Measurements from ENCODE around the gene ANKIB1.
"Not testable (repeated sequence)": the region's sequence is repeated elsewhere in the genome, so short reads cannot be mapped to it uniquely, and the experiment has no call there.

ANKIB1 gene

GRCh38 chr7:92332782-92333181 is 87.0 kb downstream of the ANKIB1 start:
- Histone ChIP-seq H3K4me1 (ENCODE audit: insufficient read depth, low read length) (peaks cover 6% of the 10 kb centered on the region; the same call in 1 of the 2 replicates), H3K9me3 (ENCODE audit: insufficient read depth, low read depth, low read length) (peaks cover 3% of the 10 kb centered on the region; the same call in 1 of the 2 replicates), H3K4me3 (ENCODE audit: low read length) (no peak overlapping the region), H3K36me3 (ENCODE audit: insufficient read depth, low read length) (peaks cover 17% of the 10 kb centered on the region), H3K27ac (ENCODE audit: low read depth, low read length) (no peak overlapping the region), H3K9ac (ENCODE audit: low read depth, low read length) (no peak overlapping the region), H3K27me3 (ENCODE audit: insufficient read depth, low read length) (no peaks in the 10 kb centered on the region)
- 77% methylated on average over 3 of the region's 3 CpGs for WGBS

GRCh38 chr7:92333866-92334265 is 88.1 kb downstream of the ANKIB1 start:
- peaks cover 3% of the 10 kb centered on the region; the same call in 1 of the 2 replicates for H3K9me3 ChIP-seq (ENCODE audit: insufficient read depth, low read depth, low read length)
- H3K9ac ChIP-seq (ENCODE audit: low read depth, low read length), result no peak overlapping the region
- H3K4me1 ChIP-seq (ENCODE audit: insufficient read depth, low read length), result peaks cover 6% of the 10 kb centered on the region; the same call in 1 of the 2 replicates
- no peak overlapping the region for H3K27ac ChIP-seq (ENCODE audit: low read depth, low read length)
- H3K36me3 ChIP-seq (ENCODE audit: insufficient read depth, low read length), result peaks cover 12% of the 10 kb centered on the region; the same call in 1 of the 2 replicates
- H3K4me3 ChIP-seq (ENCODE audit: low read length), result no peak overlapping the region
- no peaks in the 10 kb centered on the region for H3K27me3 ChIP-seq (ENCODE audit: insufficient read depth, low read length)

GRCh38 chr7:92335574-92335973 is 89.8 kb downstream of the ANKIB1 start:
- Histone ChIP-seq H3K9me3 (ENCODE audit: insufficient read depth, low read depth, low read length) (peaks cover 3% of the 10 kb centered on the region; the same call in 1 of the 2 replicates), H3K27me3 (ENCODE audit: insufficient read depth, low read length) (no peaks in the 10 kb centered on the region), H3K27ac (ENCODE audit: low read depth, low read length) (no peak overlapping the region), H3K36me3 (ENCODE audit: insufficient read depth, low read length) (peaks cover 10% of the 10 kb centered on the region; the same call in 1 of the 2 replicates), H3K9ac (ENCODE audit: low read depth, low read length) (no peak overlapping the region), H3K4me3 (ENCODE audit: low read length) (no peak overlapping the region), H3K4me1 (ENCODE audit: insufficient read depth, low read length) (peaks cover 6% of the 10 kb centered on the region; the same call in 1 of the 2 replicates)

- 93% methylated on average over 2 of the region's 2 CpGs for WGBS
- Histone ChIP-seq H3K4me3 (ENCODE audit: low read length) (no peak overlapping the region), H3K27me3 (ENCODE audit: insufficient read depth, low read length) (no peaks in the 10 kb centered on the region), H3K9ac (ENCODE audit: low read depth, low read length) (no peak overlapping the region), H3K36me3 (ENCODE audit: insufficient read depth, low read length) (peaks cover 10% of the 10 kb centered on the region; the same call in 1 of the 2 replicates), H3K9me3 (ENCODE audit: insufficient read depth, low read depth, low read length) (peaks cover 3% of the 10 kb centered on the region; the same call in 1 of the 2 replicates), H3K27ac (ENCODE audit: low read depth, low read length) (no peak overlapping the region), H3K4me1 (ENCODE audit: insufficient read depth, low read length) (peaks cover 6% of the 10 kb centered on the region; the same call in 1 of the 2 replicates)
Observed at GRCh38 chr7:92336662-92337340, 91.0 kb downstream of the ANKIB1 start.

GRCh38 chr7:92340016-92340415 is 94.2 kb downstream of the ANKIB1 start:
- 92% methylated on average over 1 of the region's 1 CpG for WGBS
- no peak overlapping the region for H3K9ac ChIP-seq (ENCODE audit: low read depth, low read length)
- H3K36me3 ChIP-seq (ENCODE audit: insufficient read depth, low read length), result peaks cover 24% of the 10 kb centered on the region
- no peaks in the 10 kb centered on the region for H3K27me3 ChIP-seq (ENCODE audit: insufficient read depth, low read length)
- no peak overlapping the region for H3K4me3 ChIP-seq (ENCODE audit: low read length)
- H3K27ac ChIP-seq (ENCODE audit: low read depth, low read length), result no peak overlapping the region
- H3K4me1 ChIP-seq (ENCODE audit: insufficient read depth, low read length), result peaks cover 6% of the 10 kb centered on the region; the same call in 1 of the 2 replicates
- H3K9me3 ChIP-seq (ENCODE audit: insufficient read depth, low read depth, low read length), result peaks cover 3% of the 10 kb centered on the region; the same call in 1 of the 2 replicates

GRCh38 chr7:92343714-92344113 is 97.9 kb downstream of the ANKIB1 start:
- H3K27me3 ChIP-seq (ENCODE audit: insufficient read depth, low read length), result no peaks in the 10 kb centered on the region
- no peaks in the 10 kb centered on the region for H3K9me3 ChIP-seq (ENCODE audit: insufficient read depth, low read depth, low read length)
- H3K27ac ChIP-seq (ENCODE audit: low read depth, low read length), result no peak overlapping the region
- peaks cover 55% of the 10 kb centered on the region for H3K36me3 ChIP-seq (ENCODE audit: insufficient read depth, low read length)
- H3K4me1 ChIP-seq (ENCODE audit: insufficient read depth, low read length), result no peaks in the 10 kb centered on the region
- no peak overlapping the region for H3K4me3 ChIP-seq (ENCODE audit: low read length)
- no peak overlapping the region for H3K9ac ChIP-seq (ENCODE audit: low read depth, low read length)
- 97% methylated on average over 2 of the region's 3 CpGs for WGBS

GRCh38 chr7:92352009-92352408 is 106.2 kb downstream of the ANKIB1 start:
- H3K36me3 ChIP-seq (ENCODE audit: insufficient read depth, low read length), result peaks cover 82% of the 10 kb centered on the region
- no peaks in the 10 kb centered on the region for H3K27me3 ChIP-seq (ENCODE audit: insufficient read depth, low read length)
- H3K27ac ChIP-seq (ENCODE audit: low read depth, low read length), result no peak overlapping the region
- no peaks in the 10 kb centered on the region for H3K9me3 ChIP-seq (ENCODE audit: insufficient read depth, low read depth, low read length)
- H3K4me3 ChIP-seq (ENCODE audit: low read length), result no peak overlapping the region
- H3K9ac ChIP-seq (ENCODE audit: low read depth, low read length), result no peak overlapping the region
- no peaks in the 10 kb centered on the region for H3K4me1 ChIP-seq (ENCODE audit: insufficient read depth, low read length)

- WGBS, result 97% methylated on average over 1 of the region's 1 CpG
- H3K36me3 ChIP-seq (ENCODE audit: insufficient read depth, low read length), result peaks cover 68% of the 10 kb centered on the region
- no peak overlapping the region for H3K27ac ChIP-seq (ENCODE audit: low read depth, low read length)
- no peak overlapping the region for H3K4me3 ChIP-seq (ENCODE audit: low read length)
- no peaks in the 10 kb centered on the region for H3K4me1 ChIP-seq (ENCODE audit: insufficient read depth, low read length)
- no peak overlapping the region for H3K9ac ChIP-seq (ENCODE audit: low read depth, low read length)
- no peaks in the 10 kb centered on the region for H3K27me3 ChIP-seq (ENCODE audit: insufficient read depth, low read length)
- no peaks in the 10 kb centered on the region for H3K9me3 ChIP-seq (ENCODE audit: insufficient read depth, low read depth, low read length)
Observed at GRCh38 chr7:92354214-92354613, 108.4 kb downstream of the ANKIB1 start.

- Histone ChIP-seq H3K27ac (ENCODE audit: low read depth, low read length) (no peak overlapping the region), H3K9me3 (ENCODE audit: insufficient read depth, low read depth, low read length) (no peaks in the 10 kb centered on the region), H3K27me3 (ENCODE audit: insufficient read depth, low read length) (no peaks in the 10 kb centered on the region), H3K4me3 (ENCODE audit: low read length) (no peak overlapping the region), H3K9ac (ENCODE audit: low read depth, low read length) (no peak overlapping the region), H3K4me1 (ENCODE audit: insufficient read depth, low read length) (no peaks in the 10 kb centered on the region), H3K36me3 (ENCODE audit: insufficient read depth, low read length) (peaks cover 66% of the 10 kb centered on the region)
Observed at GRCh38 chr7:92356406-92356805, 110.6 kb downstream of the ANKIB1 start.

- Histone ChIP-seq H3K4me1 (ENCODE audit: insufficient read depth, low read length) (no peaks in the 10 kb centered on the region), H3K27ac (ENCODE audit: low read depth, low read length) (no peak overlapping the region), H3K9me3 (ENCODE audit: insufficient read depth, low read depth, low read length) (no peaks in the 10 kb centered on the region), H3K27me3 (ENCODE audit: insufficient read depth, low read length) (no peaks in the 10 kb centered on the region), H3K9ac (ENCODE audit: low read depth, low read length) (no peak overlapping the region), H3K36me3 (ENCODE audit: insufficient read depth, low read length) (peaks cover 64% of the 10 kb centered on the region), H3K4me3 (ENCODE audit: low read length) (no peak overlapping the region)
- WGBS, result 94% methylated on average over 4 of the region's 4 CpGs
Observed at GRCh38 chr7:92357260-92357659, 111.5 kb downstream of the ANKIB1 start.

- H3K27me3 ChIP-seq (ENCODE audit: insufficient read depth, low read length); H3K4me3 ChIP-seq (ENCODE audit: low read length); H3K4me1 ChIP-seq (ENCODE audit: insufficient read depth, low read length); H3K27ac ChIP-seq (ENCODE audit: low read depth, low read length); H3K9me3 ChIP-seq (ENCODE audit: insufficient read depth, low read depth, low read length); H3K9ac ChIP-seq (ENCODE audit: low read depth, low read length): not testable (repeated sequence)
- 96% methylated on average over 2 of the region's 2 CpGs for WGBS
- H3K36me3 ChIP-seq (ENCODE audit: insufficient read depth, low read length), result peaks cover 58% of the 10 kb centered on the region
Observed at GRCh38 chr7:92359179-92359578, 113.4 kb downstream of the ANKIB1 start.

- peaks cover 54% of the 10 kb centered on the region for H3K36me3 ChIP-seq (ENCODE audit: insufficient read depth, low read length)
- no peak overlapping the region for H3K27ac ChIP-seq (ENCODE audit: low read depth, low read length)
- WGBS, result 97% methylated on average over 3 of the region's 3 CpGs
- H3K4me3 ChIP-seq (ENCODE audit: low read length), result no peak overlapping the region
- H3K4me1 ChIP-seq (ENCODE audit: insufficient read depth, low read length), result no peaks in the 10 kb centered on the region
- H3K27me3 ChIP-seq (ENCODE audit: insufficient read depth, low read length), result no peaks in the 10 kb centered on the region
- H3K9ac ChIP-seq (ENCODE audit: low read depth, low read length), result no peak overlapping the region
- H3K9me3 ChIP-seq (ENCODE audit: insufficient read depth, low read depth, low read length), result no peaks in the 10 kb centered on the region
Observed at GRCh38 chr7:92359801-92360200, 114.0 kb downstream of the ANKIB1 start.
